Activated gamma-delta T cell treated with anti-CD3 and anti-CD28 coated beads, Interleukin-2, amount 50 U/mL, for 16 hours (primary cell): ENCODE results near the gene RNASE2.
"Not testable (repeated sequence)": the region's sequence is repeated elsewhere in the genome, so short reads cannot be mapped to it uniquely, and the experiment has no call there.

Experiments
- DNase-seq: peaks from one replicate; pipeline ENCODE4 v3.0.0-alpha.2; 2020; ENCODE audit warnings: low read depth

RNASE2 gene

GRCh38 chr14:20954736-20955537, at the start of gene RNASE2:
Gene RNASE2, plus strand, starts transcription at chr14:20955487. Its CDS starts 285 bp downstream, at chr14:20955772.
- not testable (repeated sequence) for DNase-seq

- DNase-seq: no peak
Observed at GRCh38 chr14:20905676-20906075, 49.6 kb upstream of the RNASE2 start.

DNA sequence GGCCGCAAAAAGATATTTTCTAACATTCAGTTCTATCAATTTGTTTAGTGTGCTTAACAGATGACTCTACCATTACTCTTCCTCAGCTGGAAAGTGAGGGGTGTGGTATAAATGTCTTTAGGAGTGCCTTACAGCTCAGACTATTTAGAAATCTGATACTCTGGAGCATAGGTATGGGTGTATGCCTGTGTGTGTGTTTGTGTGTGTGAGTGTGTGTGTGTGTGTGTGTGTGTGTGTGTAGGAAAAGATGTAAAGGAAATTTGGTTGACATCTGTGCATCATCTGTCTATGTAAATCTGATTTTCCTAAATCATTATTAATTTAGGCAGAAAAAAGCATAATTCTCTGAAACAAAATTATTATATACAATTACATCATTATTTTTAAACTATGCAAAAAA, 48.1 kb upstream of the RNASE2 start:
- DNase-seq: no peak

DNA sequence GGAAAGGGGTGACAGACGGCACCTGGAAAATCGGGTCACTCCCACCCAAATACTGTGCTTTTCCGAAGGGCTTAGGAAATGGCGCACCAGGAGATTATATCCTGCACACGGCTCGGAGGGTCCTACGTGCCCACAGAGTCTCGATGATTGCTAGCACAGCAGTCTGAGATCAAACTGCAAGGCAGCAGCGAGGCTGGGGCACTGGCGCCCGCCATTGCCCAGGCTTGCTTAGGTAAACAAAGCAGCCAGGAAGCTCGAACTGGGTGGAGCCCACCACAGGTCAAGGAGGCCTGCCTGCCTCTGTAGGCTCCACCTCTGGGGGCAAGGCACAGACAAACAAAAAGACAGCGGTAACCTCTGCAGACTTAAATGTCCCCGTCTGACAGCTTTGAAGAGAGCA, 44.5 kb upstream of the RNASE2 start:
- not testable (repeated sequence) for DNase-seq

DNA sequence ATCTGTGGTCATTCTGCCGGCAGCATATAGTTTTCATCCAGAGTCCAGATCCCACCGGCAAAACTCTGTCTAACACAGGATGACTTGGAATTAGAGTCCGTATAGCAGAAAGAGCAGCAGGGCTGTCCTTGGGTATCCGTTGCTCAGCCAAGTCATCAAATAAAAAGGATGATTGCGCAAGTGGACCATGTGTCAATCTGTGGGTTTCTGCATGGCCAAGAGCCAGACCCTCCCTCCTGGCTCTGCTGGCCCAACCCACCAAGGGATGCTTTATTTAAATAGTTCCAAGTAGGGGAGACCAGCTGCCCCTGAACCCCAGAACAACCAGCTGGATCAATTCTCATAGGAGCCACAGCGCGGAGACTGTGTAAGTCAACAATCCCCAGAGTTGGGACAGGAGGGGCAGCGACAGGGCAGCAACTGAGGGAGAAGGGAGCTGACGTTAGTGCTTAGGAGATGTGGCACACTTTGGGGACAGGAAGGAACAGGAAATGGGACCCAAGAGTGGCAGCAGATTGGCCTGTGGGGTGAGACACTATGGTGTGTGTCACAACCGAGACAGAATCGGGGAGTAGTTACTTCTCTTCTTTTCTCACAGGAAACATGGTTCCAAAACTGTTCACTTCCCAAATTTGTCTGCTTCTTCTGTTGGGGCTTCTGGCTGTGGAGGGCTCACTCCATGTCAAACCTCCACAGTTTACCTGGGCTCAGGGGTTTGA, 36.1 kb upstream of the RNASE2 start:
- not testable (repeated sequence) for DNase-seq

GRCh38 chr14:20923766-20924297, 31.5 kb upstream of the RNASE2 start:
- DNase-seq: not testable (repeated sequence)

- DNase-seq: no peak
Observed at GRCh38 chr14:20934148-20934762, 21.0 kb upstream of the RNASE2 start.

GRCh38 chr14:20935303-20935984, 19.8 kb upstream of the RNASE2 start:
- no peak for DNase-seq

DNA sequence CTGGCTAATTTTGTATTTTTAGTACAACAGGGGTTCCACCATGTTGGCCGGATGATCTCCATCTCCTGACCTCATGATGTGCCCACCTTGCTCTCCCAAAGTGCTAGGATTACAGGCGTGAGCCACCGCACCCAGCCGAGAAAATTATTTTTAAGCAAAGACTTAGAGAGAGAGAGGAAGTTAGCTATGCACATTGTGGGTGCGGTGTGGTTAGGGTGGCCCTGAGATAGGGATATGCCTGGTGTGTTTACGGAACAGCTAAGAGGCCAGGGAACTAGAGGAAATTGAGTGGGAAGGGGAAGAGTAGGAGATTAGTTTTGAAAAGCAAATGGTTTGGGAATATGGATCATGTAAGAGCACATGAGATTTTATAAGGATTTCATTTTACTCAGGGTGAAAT, 10.1 kb upstream of the RNASE2 start:
- DNase-seq: not testable (repeated sequence)

DNA sequence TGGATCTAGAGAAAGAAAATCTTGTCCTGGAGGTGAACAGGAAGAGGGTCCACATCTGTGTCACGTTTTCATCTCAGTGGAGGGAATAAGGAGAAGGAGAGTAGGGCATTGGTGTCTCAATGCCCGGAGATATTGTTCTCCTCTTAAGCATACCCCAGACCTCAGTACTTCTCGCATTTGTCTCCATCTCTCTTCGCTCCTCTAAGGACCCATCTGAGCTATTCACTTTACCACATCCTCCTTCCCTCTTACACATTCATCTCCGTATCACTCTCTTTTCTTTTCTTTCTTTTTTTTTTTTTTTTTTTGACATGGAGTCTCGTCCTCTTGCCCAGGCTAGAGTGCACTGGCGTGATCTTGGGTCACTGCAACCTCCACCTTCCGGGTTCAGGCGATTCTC, 8.6 kb upstream of the RNASE2 start:
- DNase-seq: not testable (repeated sequence)

- DNase-seq: not testable (repeated sequence)
Observed at GRCh38 chr14:20955538-20955873, 219 bp downstream of the RNASE2 start.

DNA sequence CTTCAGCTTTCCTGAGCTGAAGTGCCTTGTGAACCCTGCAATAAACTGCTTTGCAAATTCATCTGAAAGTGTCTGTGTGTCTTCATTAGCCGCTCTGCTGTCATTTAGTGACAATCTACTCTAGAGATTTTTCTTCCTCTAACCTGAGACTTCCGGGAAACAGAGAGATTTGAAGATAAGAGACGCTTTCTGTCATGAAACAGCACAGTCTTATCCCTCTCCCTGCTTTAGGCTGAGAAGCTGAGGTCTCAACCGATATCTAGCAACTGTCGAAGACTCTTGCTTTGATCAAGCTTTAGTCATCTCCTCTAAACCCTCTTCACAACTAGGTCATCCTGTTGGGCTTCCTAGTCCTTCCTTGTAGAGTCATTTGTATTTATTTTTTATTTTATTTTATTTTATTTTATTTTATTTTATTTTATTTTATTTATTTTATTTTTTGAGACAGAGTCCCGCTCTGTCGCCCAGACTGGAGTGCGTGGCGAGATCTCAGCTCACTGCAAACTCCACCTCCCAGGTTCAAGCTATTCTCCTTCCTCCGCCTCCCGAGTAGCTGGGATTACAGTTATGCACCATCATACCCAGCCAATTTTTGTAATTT, 1.2 kb downstream of the RNASE2 start:
- DNase-seq: no peak

- not testable (repeated sequence) for DNase-seq
Observed at GRCh38 chr14:20958946-20959345, 3.7 kb downstream of the RNASE2 start.

DNA sequence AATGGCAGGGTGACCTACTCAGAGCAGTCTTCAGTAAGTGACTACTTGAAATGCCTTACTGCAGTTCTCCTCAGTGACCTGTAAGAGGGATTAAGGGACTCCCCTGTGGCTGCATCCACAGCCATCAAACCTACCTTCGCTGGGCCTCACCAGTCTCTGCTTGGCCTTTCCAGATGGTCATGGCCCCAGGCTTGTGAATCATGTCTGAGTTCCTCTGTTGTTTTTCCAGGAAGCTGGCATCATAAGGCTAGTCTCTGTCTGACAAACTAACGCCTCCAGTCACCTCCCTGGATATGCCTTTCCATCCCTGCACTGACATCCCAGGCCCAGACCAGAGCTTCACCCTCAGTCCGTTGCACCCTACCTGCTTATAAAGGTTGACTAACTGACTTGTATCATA, 14.0 kb downstream of the RNASE2 start:
- DNase-seq: no peak

DNA sequence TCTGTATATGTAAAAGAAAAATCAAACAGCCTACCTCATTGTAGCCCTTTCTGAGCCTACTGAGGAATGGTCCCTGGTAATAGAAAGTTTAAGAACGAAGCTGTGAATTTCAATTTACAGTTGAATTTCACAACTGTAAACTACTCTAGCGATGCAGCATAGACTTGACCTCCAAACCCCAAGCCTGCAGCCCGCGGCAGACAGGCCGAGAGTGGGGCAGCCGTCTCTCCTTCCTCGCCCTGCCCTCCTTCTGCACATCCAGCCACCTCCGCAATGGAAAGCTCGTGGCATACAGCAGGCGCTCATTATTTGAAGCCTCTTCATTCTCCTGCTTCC, 15.3 kb downstream of the RNASE2 start:
- DNase-seq: no peak

- peak; percentile 67 for DNase-seq
Observed at GRCh38 chr14:20970983-20971704, 15.9 kb downstream of the RNASE2 start.

GRCh38 chr14:20971705-20972021, 16.4 kb downstream of the RNASE2 start:
- DNase-seq: no peak

- DNase-seq: no peak
Observed at GRCh38 chr14:20973501-20973900, 18.2 kb downstream of the RNASE2 start.

- DNase-seq: no peak
Observed at GRCh38 chr14:20976291-20976690, 21.0 kb downstream of the RNASE2 start.

DNA sequence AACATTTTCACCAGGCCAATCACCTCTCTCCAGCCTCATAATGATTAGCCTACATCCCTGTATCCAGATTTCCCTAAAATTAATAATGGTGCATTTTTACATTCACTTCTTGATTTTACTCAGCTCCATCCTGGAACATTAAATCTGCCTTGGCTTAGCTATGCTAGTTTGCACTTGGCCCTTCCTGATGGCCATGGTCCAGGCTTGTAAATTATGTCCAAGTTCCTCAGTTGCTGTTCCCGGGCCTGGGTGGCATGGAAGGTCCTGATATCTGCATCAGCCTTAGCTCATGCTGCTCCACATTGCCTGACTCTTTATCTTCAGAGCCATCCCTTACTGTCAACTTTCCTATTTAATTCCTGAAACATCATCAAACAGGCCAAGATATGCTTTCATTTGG, 23.4 kb downstream of the RNASE2 start:
- DNase-seq: no peak

DNA sequence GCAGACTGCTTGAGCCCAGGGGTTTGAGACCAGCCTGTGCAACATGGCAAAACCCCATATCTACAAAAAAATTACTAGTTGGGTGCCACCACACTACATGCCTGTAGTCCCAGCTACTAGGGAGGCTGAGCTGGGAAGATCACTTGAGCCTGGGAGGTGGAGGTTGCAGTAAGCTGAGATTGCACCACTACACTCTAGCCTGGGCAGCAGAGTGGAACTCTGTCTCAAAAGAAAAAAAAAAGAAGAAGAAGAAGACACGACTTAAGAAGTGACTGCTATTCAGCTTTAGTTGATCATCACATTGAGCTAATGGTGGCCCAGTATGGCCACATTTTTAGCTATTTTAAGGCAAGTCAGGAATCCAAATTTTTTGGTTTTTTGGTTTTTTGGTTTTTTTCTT, 25.6 kb downstream of the RNASE2 start:
- no peak for DNase-seq
